HG02798 (cell line): ENCODE data around the gene CNTRL.
"Not testable (repeated sequence)": the region's sequence is repeated elsewhere in the genome, so short reads cannot be mapped to it uniquely, and the experiment has no call there.

Source experiments
- ATAC-seq: cut with Tn5 transposase; IDR thresholded peaks from one replicate; pipeline ENCODE4 v1.9.1; 2021; ENCODE audit warnings: mild to moderate bottlenecking; ENCODE audit not compliant: unreplicated experiment, poor library complexity

CNTRL gene

DNA sequence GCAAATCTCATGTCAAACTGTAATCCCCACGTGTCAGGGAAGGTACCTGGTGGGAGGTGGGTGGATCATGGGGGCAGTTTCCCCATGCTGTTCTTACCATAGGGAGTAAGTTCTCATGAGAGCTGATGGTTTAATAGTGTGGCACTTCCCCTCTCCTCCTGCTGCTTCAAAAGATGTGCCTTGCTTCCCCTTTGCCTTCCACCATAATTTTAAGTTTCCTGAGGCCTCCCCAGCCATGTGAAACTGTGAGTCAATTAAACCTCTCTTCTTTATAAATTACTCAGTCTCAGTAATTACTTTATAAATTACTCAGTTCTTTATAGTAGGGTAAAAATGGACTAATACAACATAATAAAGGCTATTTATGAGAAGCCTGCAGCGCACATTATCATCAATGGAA lies 7.1 kb upstream of the CNTRL start:
- ATAC-seq = no peak

DNA sequence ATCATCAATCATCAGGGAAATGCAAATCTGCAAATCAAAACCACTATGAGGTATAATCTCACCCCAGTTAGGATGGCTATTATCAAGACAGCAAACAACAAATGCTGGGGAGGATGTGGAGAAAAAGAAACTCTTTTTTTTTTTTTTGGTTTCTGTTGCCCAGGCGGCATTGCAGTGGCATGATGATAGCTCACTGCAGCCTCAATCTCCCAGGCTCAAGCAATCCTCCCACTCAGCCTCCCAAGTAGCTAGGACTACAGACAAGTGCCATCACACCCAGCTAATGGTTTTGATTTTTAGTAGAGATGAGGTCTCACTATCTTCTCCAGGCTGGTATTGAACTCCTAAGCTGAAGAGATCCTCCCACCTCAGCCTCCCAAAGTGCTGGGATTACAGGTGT lies 5.4 kb upstream of the CNTRL start:
- no peak for ATAC-seq

DNA sequence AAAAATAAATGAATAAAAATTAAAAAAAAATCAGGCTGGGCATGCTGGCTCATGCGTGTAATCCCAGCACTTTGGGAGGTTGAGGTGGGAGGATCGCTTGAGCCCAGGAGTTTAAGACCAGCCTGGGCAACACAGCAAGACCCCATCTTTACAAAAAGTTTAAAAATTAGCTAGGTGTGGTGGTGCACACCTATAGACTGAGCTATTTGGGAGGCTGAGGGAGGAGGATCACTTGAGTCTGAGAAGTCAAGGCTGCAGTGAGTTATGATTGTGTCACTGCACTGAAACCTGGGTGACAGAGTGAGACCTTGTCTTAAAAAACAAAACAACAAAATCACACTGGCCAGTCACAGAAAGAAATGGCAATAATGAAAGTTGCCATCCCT lies 3.4 kb upstream of the CNTRL start:
- ATAC-seq = no peak

DNA sequence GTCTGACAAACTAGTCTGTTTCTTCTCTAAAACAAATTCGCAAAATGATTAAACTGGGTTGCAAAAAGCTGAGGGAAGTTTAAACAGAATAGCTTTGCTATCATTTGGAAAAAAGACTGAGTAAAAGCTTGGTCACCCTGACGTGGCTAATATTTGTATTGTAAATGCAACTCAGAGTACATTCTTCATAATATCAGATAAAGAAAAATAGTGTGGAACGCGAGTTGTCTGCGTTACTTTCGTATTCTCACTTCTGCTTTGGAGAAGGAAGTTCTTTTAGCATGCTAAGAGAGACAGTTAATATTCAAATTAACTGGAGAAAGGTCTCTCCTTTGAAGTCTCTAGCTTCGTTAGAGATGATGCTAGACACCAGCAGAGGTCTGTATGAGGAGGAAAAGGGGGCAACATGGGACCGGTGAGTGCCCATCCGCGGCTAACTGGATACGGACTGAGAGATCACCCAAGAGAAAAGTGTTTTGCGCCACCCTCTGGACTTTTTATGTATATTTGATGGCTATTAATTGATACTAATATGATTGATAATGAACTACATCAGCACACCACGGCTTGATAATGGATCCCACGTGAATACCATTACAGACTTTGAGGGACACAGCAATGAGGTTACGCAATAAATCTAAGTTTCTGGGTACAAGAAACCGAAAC lies 2.9 kb upstream of the CNTRL start:
- ATAC-seq = peak; percentile 37

DNA sequence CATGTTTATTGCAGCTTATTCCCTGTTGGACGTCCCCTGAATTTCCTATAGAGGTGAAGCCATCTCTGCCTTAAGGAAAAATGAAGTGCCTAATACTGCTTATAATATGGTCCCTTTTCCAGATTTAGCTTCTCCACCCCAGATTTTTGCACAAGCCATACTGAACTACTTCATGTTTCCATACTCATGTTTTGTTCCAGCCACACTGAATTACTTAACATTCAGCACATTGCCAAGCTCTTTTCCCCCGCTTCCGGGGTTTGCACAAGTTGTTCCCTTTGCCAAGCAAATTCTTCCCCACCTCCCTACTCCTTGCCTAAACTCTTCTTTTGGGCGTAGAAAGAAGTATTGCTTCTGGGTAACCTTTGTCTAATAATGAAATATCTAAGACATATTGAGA lies 1.7 kb upstream of the CNTRL start:
- ATAC-seq = no peak

DNA sequence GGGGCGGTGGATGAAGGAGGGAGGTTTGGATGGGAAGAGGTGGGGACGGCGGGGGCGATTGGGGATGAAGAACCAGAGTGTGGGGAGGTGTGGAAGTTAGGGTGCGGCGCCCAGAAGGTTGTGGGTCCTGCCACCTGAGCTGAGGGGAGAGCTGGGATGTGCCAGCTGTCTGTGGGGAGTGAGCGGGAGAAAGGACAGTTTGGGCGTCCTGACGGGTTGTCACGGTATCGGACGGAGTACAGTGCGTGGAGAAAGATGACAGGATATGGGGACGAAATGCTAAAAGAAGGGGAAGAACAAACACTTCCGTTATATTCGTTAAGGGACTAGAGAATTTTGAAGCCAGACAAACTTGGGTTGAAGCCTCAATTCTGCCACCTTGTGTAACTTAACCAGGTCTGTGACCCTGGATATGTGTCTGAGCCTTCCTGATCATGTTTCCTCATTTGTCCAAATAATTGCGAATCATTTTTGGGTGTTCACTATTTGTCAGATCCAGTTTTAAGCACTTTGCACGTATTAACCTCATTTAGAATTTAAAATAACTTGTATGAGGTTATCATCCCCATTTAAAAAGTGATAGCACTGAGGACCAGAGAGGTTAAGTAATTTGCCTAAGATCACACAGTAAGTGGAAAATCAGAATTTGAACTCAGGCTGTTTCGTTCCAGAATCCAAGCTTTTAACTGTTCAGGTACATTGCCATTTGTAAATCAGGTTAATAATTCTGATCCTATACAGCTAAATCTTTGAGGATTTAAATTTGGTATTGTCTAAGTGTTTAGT lies 689 bp downstream of the CNTRL start:
- ATAC-seq = peak; percentile 1

DNA sequence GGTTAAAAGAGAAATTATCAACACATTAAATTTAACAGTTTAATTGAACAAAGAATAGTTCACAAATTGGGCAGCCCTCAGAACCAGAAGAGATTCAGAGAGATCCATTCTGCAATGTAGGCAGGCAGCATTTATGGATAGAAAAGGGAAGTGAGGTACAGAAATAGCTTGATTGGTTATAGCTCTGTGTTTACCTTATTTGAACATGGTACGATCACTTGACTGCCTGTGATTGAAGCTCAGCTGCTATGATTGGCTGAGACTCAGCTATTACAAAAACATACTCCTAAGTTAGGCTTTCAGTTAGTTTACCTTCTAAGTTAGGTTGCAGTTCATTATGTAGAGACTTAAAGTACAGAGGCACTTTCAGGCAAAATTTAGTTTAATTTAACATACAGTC lies 7.3 kb downstream of the CNTRL start:
- ATAC-seq = no peak

DNA sequence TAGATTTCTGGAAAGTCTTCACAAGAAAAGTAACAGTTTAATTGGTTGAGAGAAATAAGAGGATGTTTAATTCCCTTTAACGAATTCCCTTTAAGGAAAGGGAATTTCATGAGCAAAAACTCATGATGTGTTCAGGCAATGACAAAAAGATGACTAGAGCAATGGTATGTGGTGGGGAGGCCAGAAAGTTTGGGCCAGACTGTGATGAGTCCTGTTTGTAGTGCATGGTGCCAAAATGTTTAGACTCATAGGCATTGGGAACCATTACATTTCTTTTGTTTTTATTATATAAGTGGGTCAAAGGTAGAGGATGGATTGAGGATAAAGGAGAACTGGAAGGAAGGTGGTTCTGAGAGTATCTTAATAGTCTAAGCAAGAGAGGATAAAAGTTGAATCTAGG lies 10.9 kb downstream of the CNTRL start:
- ATAC-seq = no peak

DNA sequence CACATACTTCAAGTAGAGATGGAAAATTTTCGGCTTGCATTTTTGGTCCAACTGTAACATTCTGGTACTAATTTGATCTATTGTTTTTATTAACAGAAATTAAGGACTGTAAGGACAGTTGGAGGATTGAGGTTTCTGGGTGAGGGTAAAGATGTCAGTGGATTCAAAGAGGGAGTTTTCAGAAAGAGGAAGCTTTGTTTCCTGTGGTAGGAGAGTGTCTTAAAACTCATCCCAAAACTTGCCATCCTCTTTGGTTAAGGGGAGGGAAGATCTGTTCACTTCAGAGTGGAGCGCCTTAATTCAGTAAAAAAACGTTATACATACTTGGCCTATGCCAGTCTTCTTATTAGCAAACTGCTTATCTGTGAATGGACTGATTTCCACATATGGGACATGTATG lies 13.8 kb downstream of the CNTRL start:
- no peak for ATAC-seq

DNA sequence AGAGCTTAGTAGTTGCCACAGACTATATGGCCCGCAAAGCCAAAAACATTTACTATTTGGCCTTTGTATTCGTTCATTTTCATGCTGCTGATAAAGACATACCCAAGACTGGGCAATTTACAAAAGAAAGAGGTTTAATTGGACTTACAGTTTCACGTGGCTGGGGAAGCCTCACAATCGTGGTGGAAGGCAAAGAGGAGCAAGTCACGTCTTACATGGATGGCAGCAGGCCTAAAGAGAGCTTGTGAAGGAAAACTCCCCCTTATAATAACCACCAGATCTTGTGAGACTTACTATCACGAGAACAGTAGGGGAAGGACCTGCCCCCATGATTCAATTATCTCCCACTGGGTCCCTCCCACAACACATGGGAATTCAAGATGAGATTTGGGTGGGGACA lies 16.0 kb downstream of the CNTRL start:
- not testable (repeated sequence) for ATAC-seq

DNA sequence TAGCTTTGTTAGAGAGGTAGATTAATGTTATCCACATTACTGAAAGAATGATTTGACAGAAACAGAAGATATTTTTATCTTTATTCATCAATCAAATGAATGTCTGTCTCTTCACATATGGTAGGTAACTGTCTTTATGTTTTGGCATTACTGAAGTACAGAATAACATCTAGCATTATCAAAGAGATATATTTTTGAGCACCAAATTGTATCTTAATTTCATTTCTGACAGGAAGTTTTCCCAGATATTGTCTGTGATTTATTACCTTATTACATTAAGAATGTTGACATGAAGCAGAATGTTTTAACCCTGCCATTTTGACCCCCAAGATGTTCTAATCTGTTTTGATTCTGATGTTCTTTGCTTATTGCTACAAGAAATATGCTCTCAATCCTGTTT lies 20.3 kb downstream of the CNTRL start:
- ATAC-seq = no peak

DNA sequence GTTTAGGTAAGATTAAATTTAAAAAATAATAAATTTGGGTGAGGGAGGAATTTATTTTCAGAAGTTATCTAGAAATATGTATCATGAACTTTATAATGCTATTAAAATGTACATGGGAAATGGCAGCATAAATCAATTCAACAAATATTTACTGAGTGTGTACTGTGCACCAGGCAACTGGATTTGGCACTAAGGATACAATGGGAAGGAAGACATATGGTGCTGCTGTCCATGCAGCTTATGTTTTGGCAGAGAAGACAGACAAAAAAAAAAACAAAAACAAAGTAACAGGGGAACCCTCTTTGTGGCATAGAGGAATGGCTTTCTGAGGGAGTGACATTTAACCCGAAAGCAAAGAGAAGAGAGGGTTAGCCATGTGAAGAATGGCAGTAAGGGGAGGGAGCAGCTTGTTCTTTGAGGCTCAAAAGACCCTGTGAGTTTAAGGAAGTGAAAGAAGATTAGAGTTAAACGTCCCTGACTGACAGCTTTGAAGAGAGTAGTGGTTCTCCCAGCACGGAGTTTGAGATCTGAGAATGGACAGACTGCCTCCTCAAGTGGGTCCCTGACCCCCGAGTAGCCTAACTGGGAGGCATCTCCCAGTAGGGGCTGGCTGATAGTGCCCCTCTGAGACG lies 23.9 kb downstream of the CNTRL start:
- ATAC-seq = no peak

DNA sequence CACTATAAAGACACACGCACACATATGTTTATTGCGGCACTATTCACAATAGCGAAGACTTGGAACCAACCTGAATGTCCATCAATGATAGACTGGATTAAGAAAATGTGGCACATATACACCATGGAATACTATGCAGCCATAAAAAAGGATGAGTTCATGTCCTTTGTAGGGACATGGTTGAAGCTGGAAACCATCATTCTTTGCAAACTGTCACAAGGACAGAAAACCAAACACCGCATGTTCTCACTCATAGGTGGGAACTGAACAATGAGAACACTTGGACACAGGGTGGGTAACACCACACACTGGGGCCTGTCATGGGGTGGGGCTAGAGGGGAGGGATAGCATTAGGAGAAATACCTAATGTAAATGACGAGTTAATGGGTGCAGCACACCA lies 29.3 kb downstream of the CNTRL start:
- ATAC-seq = not testable (repeated sequence)

DNA sequence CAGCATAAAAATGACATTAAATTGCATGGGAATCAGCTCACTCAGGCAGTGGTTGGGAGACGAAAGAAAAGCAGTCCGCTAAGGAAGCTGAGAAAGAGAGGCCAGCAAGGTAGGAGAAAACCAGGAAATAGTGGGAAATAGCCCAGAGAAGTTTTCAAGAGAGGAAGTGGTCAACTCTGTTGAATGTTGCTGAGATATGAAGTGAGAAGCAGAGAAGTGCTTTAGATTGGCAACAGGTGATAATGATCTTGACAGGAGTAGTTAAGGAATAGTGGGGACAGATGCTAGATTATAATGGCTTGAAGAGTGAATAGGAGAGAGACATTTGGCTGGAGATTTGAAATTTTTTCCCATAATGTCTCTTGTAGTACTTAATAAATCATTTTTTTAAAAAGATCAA lies 30.8 kb downstream of the CNTRL start:
- ATAC-seq = no peak

DNA sequence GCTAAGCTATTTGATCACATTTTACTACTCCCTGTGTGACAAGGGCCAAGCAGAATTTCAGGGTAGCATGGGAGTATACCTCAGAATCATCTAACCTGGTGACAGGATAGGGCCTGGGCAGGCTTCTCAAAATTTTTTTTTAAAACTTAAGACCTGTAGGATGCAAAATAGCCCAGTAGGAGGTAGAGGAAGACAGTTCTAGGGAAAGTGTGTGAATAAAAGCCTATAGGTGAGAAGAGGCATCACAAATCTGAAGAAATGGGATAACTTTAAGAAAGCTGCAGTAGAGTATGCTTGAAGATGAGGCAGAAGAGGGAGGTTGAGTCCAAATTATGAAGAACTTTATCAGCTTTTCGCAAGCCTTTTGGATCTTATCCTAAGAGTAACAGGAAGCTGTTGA lies 32.3 kb downstream of the CNTRL start:
- no peak for ATAC-seq

DNA sequence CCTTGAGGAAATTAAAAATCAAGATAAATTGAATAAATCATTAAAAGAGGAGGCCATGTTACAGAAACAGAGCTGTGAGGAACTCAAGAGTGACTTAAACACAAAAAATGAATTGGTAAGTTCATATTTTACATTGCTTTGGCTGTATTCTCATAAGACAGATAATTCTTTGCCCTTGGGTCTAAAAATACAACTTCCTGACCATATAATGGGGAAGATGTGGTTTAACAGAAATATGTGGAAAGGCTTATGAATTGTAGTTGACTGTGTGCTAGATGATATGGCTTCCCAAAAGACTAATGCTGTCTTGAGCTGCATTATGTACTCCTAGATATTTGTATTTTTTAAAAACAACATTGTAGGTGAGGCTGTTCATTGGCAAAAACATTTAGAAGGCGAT lies 33.1 kb downstream of the CNTRL start:
- ATAC-seq = no peak

DNA sequence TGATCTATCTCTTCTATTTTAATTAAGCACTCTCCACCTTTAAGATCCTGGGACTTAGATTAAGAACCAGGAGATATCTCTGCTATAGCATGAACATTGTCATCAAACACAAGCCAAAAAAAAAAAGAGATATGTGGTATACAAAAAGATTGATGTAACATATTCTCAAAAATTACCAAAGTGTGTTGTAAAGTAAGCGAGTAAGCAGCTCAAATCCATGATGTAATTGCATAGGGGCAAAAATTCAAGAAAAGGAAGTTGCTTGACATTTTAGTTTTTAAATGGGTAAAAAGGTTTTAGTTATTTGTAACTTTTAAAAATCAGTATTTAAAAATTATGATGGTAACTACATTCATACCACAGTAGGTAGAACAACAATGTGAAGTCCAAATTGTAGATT lies 40.7 kb downstream of the CNTRL start:
- no peak for ATAC-seq

DNA sequence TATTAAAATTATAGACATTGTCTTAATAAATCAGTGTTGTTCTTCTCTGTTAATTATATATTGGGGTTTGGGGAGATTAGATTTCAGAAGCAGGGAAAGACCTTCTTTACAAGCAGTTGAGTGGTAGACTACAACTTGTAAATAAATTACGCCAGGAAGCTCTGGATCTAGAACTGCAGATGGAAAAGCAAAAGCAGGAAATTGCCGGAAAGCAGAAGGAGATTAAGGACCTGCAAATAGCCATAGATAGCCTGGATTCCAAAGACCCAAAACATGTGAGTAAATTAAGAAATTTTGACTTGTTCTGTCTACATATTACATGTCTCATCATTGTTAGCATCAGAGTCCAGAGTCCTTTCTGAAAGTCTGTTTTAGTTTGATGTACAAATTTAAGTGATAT lies 43.5 kb downstream of the CNTRL start:
- ATAC-seq = no peak

DNA sequence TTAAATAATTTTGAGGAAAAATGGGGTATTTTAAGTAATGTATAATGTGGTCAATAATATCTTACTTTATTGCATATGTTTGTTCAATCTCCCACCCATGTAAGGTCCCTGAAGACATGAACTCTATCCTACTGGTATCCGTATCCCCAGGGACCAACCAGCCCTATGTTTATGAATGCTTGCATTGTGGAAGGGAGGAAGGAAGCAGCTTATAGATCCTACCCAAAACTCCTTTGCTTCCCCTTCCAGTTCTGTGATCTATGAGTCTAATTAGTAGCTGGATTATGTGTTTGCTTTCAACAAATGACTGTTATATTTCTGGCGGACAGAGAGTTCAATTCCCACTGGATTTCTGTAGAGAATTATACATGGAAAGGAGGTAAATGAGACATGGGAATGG lies 45.6 kb downstream of the CNTRL start:
- ATAC-seq = no peak

DNA sequence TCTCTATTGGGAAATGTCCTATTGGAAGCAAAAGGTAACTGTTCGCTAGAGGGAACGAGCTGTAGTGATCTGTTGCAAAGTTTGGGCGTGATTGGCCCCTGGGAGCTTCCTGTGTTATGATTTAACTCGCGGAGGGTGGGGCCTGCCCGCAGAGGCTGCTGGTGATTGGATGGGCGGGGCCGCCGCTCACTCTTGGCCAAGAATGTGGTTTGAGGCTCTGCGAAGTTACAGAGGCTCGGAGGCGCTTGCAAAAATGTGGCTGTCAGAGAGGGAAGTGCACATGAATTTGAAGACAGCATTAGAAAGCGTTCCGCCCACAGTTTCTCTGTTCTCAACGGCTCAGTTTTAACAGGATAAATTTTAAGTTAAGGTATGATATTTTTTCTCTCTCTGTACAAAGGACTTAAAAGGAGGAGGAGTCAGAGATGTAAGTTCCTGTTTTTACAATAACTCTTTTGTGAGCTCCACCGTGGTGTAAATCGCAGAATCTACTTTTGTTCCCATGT lies 46.9 kb downstream of the CNTRL start:
- ATAC-seq = peak; percentile 100

DNA sequence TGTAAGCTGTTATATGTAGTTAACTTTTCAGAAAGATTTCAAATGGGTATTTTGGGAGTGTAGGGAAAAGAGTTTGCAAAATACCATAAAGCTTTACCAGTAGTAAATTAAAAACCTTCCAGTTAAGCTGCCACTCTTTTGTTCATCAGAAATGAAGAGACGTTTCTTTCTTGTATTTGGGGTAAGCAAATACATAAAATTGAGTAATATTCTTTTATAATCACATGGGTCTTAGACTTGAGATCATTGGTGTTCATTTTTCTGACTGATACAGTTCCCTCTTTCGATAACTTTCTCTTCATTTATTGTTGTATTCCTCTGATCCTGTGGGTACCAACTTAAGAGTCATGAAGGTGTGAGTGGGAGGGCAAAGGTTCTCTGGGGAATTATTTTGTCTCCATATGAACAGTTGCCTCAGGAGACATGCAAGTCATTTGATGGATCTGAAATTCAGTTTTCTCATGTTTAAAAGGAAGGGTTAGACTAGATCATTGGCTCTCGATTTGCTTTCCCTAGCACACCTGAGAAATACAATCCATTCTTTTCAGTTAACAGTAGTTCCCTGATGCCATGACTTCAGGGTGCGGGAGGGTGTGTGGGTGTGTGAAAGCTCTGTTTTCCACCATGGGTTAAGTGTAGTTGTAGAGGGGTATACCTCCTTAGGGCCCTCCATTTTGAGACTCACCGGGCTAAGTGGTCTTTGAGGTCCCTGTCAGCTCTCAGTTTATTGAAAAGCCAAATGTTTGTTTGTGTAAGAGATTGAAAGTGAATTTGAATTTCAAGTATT lies 47.7 kb downstream of the CNTRL start:
- no peak for ATAC-seq
